ENCODE results near the gene OXA1L.
"Not testable (repeated sequence)": the region's sequence is repeated elsewhere in the genome, so short reads cannot be mapped to it uniquely, and the experiment has no call there.

The OXA1L gene

DNA sequence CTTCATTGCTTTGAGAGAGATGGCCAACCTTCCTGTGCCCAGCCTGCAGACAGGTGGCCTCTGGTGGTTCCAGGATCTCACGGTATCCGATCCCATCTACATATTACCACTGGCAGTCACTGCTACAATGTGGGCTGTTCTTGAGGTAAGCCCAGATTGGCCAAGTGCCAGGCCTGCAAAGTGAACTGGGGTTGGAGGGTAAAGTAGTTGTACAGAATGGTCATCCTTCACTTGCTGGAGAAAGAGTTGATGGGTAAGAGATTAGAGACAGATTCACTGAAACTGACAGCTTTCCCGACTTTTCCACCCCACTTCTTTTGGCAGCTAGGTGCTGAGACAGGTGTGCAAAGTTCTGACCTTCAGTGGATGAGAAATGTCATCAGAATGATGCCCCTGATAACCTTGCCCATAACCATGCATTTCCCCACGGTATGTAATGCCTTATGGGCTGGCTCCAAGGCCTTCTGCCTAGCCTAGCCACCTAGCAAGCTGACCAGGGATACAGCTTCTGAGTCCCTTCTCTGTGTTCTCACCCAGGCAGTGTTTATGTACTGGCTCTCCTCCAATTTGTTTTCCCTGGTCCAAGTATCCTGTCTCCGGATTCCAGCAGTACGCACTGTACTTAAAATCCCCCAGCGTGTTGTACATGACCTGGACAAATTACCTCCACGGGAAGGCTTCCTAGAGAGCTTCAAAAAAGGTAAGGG is 4.1 kb downstream of the OXA1L start:
- no peak for DNase-seq

DNA sequence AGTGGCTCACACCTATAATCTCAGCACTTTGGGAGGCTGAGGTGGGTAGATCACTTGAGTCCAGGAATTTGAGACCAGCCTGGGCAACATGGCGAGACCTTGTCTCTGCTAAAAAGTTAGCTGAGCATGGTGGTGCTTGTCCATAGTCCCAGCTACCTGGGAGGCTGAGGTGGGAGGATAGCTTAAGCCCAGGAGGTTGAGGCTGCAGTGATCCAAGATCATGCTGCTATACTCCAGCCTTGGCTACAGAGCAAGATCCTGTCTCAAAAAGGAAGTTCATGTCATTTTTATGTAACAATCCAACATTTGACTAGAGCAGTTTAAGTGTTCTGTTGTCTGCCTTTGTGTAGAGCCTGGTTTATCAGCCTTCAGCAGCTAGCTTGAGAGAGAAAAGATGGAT is 6.2 kb downstream of the OXA1L start:
- no peak for DNase-seq

DNA sequence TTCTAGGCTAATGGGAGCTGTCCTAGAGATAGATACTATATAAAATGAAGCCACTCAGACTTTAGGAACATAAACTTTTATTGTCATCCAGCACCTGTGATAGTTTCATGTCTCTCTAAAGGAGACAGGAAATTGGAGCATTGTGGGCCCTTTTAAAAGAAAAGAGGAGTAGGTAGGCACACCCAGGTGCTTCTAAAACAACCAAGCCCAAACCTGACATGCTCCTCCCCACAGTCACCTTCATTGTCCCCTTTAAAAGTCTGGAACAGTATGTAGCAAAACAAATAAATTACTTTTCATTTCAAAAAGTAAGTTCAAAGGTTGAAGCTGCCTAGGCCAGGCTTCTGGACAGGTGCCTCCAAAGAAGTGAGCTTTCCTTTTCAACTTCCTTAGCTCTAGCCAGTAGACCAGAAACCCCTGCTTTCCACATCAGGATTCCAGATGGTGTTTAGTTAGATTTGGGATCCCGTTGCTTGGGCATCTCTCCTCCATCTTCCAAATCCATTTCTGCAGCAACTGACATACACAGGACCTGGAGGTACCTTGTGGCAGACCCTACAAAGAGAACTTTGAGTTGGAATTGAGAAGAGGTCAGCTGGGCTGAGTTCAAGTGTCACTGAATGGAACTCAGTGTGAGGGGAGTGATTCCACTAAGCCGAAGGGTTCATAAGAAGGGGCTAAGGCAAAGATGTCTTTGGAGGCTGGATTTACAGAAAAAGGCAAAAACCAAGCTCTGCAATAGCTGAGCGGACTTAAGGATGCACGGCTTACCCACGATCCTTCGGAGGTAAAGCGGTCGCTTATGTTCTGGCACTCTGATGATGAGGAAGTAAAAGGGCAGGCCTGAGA is 6.9 kb downstream of the OXA1L start:
- no peak for DNase-seq

DNA sequence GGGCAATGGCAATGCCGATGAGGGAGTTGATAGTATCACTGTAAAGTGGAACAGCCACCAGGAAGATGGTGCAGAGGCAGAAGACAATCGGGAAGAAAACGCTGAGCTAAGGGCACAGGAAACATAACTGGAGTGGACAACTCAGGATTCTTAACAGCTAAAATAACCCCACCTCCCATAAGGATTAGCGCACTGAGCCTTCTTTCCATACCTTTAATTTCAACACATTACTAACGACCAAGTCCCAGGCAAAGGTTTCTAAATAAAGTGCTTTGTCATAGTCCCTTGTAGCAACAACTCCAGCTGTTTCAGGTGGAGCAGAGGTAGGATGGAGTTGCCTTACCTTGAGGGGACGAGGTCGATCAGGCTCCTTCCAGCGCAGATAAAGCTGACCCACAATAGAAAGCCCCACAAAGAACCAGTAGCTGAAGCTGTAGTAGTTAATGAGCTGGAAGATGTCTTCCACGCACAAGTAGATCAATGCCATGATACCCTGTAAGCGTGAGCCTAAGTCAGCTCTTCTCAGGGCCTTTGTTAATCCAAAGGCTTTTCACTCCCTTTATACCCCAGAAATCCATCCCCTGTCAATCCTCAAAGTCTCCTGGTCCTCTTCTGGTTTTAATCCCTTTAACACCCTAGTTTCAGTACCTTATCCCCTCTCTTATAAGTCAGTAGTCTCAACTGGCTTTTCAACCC is 7.7 kb downstream of the OXA1L start:
- DNase-seq = no peak

- no peak for DNase-seq
Observed at GRCh38 chr14:22776215-22776614, 9.7 kb downstream of the OXA1L start.

DNA sequence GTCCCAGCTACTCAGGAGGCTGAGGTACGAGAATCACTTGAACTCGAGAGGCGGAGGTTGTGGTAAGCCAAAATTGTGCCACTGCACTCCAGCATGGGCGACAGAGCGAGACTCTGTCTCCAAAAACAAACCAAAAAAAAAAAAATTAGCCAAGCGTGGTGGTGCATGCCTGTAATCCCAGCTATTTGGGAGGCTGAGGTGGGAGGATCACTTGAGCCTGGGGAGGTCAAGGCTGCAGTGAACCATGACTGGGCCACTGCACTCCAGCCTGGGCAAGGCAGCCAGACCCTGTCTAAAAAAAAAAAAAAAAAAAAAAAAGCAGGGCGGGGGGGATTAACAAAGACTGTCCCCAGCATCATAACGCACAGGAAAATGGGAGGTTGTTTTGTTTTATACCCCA is 10.4 kb downstream of the OXA1L start:
- not testable (repeated sequence) for DNase-seq

- DNase-seq = no peak
Observed at GRCh38 chr14:22778084-22778483, 11.6 kb downstream of the OXA1L start.

DNA sequence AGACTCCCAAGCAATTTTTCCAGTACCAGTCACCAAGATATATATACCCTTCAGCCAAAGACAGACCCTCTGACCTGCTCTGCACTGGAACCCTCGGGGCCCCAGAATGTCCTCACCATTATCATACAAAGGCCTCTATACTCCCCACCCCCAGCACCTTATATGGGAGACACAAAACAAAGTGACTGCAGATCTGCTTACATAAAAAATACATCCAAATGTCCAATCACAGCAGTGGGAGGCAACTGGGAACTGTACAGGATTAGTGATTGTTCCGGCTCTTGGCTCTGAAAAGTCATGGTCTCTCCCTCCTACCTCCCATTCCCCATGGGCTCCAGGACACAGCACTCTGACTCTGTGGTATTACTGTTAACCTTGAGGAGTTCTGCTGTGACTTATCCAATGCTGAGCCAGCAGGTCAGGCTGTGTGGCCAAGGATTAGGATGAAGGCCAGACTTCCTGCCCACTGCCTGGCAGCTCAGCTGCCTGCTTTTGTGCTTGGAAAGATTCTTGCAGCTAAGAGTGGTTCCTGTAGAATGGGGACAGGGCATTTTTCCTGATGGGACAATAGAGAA is 13.7 kb downstream of the OXA1L start:
- no peak for DNase-seq

DNA sequence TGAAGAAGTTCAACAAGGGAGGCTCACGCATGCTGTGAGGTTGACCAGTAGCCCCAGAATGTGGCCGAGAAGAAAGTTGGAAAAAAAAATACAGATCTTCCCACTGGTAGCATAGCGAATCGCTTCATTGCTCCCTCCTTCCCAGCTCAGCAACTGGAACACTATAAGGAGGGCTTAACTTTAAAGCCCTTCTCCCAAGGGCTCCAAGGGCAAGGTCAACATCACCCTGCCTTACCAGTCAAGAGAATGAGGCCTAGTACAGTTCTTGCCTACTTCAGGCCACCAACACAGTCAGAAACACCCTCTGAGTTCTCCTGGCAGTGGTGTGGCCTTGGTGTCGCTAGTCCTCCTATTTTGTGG is 14.4 kb downstream of the OXA1L start:
- DNase-seq = no peak

DNA sequence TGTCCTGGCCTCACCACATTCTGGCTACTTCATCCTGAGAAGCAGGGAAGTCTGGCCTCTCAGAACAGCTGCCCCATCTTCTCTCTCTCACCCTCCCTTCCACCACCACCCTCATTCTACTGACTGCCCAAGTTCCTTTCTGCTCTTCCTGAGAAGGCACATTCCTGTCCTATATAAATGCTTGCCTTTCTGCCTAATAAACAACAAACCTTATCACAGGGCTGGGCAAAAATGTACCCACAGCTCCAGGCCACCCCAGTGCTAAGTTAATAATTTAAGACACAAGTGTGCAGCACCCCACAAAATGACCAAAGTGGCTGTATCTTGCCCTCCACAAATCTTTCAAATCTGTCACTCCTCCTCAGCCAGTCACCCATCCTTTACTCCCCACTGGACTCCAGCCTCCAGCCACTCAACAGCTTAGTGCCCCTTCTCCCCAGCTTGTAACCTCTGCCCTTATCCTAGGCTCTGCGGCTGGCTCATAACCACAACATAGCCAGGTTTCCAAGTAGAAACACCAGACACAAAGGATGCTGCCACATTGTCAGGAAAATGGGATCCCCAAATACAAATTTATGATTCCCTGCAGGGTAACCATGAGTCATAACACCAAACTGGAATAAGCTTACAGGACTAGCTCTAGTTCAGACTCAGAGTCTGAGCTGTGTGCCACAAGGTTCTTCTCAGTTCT is 15.0 kb downstream of the OXA1L start:
- no peak for DNase-seq

- DNase-seq = no peak
Observed at GRCh38 chr14:22786685-22787084, 20.2 kb downstream of the OXA1L start.

DNA sequence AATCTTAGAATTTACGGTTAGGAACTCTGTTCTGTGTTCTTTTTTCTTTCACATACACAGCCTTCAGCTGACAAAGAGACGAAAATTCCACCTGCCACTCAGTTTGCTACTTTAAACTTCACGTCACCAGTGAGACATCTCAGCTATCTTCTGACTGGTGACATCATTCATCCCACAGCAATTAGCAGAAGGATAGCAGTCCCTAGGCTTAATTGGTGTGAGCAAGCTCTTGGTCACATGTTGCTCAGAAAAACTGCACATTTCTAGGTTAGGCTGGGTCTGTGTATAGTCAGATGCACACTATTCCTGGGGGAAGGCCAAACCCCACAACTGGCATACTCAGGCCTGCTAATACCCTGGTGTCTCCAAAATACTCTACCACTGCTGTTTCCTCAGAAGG is 24.8 kb downstream of the OXA1L start:
- DNase-seq = no peak

- no peak for DNase-seq
Observed at GRCh38 chr14:22792158-22792557, 25.7 kb downstream of the OXA1L start.

DNA sequence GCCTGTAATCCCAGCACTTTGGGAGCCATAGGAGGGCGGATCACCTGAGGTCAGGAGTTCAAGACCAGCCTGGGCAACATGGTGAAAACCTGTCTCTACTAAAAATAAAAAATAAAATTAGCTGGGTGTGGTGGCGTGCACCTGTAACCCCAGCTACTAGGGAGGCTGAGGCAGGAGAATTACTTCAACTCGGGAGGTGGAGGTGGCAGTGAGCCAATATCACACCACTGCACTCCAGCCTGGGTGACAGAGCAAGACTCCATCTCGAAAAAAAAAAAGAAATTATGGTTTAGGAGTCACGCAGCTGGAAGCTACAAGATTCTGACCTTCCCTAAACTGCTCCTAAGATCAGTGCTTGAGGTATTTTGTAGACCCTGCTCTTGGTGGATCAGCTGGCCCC is 27.1 kb downstream of the OXA1L start:
- DNase-seq = not testable (repeated sequence)

DNA sequence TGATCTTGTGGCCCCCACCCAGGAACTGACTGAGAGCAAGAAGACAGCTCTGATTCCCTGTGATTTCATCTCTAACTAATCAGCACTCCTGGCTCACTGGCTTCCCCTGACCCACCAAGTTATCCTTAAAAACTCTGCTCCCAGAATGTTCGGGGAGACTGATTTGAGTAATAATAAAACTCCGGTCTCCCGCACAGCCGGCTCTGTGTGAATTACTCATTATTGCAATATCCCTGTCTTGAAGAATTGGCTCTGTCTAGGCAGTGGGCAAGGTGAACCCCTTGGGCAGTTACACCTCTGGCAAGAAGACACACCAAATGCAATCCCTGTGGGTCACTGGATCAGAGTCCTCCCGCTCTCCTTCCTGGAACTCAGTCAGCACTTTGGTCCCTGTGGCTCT is 27.5 kb downstream of the OXA1L start:
- no peak for DNase-seq

DNA sequence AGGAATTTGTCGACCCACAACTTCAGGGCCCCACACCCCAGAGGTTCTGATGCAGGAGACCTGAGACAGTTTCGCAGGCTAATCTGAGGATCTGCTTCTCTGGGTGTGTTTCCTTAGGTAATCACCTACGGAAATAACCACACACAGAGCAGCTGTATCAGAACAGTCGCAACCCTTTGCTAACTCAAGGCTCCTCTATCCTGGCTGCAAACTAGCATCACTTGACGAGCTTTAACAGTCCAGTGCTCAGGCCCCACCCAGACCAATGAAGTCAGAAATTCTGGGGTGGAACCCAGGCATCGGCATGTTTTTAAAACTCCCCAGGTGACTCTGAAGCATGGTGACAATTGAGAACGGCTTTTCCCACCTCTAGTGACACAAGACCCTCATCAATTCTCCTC is 28.1 kb downstream of the OXA1L start:
- DNase-seq = no peak

DNA sequence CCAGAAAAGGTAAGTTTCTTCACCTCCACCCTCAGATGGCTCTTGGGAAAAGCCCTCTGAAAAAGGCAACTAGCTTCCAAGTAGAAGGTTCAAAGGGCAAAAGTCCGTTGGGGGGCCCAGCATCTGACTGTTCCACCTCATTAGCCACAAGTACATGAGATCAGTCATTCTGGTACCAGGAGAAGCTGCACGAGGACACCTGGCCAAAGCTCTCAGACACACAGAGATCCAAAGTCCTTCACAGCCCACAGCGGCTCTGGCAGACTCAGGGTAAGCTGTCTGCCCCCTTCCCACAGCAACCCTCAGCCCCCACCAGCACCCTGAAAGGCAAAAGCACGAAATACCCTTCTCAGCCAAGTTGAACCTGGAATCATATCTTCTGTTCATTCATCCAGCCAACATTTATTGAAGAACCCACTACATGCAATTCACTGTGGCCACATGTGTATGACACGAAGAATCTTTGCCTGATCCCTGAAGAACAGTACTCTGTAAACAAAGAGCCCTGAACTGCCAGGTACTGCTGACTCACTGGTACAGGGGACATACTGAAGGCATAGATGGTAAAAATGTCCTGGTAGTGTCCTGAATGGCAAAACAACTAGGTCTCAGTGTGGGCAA is 29.7 kb downstream of the OXA1L start:
- DNase-seq = no peak

- no peak for DNase-seq
Observed at GRCh38 chr14:22797017-22797917, 30.8 kb downstream of the OXA1L start.

DNA sequence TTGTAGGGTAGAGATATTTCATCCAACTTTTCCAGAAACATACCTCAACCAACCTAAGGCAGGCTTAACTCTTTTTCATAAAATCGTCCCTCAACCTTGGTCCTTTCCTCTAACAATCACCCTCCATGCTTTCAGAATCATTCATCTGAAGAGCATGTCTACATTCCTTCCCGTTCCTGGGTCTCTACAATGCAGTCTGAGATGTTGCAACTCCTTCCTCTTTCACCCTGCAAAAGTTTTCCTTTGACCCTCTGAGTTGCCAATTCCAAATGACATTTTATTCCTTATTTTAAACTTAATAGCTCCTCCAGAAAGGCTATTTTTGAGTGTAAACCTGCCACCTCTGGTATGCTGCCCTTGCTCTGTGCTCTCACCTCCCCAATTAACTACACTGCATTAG is 32.0 kb downstream of the OXA1L start:
- DNase-seq = peak; percentile 62 to 65

- DNase-seq = no peak
Observed at GRCh38 chr14:22800346-22800745, 33.9 kb downstream of the OXA1L start.

DNA sequence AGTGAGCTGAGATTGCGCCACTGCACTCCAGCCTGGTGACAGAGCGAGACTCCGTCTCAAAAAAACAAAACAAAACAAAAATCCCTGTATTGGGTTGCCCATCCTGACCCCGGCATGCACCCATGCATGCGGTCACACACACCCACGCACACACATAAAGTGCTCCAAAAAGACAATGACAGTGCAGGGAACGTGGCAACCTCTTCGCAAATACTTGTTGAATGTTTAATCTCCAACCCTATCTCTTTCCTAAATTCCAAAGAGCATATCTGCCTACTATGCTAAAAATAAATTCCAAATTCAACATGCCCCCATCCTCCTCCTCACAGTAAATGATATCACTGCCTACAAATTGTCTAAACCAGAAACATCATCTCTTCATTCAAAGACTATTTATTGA is 35.2 kb downstream of the OXA1L start:
- DNase-seq = no peak

Measured in AML-193 (cell line).